ENCODE measurements around the gene COA8.

DNA sequence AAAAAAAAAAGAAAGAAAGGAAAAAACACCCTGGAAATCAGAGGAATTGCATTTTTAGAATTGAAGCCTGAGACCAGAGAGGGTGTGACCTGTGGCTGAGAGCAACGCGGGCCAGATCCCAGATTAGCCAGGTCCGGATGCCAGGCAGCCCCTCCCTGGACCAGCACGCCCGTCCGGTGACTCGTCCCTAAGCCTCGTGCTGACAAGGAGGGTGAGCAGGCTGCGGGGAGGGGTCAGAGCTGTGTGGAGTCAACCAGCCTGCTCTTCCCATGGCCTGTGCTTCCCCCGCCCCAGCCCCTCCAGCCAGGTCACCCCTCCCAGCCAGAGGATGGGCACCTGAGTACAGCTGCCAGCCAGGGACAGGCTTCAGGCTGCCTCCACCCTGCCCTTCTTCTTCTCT, 62.1 kb downstream of the COA8 start:
- TF ChIP-seq, protein P1, sequence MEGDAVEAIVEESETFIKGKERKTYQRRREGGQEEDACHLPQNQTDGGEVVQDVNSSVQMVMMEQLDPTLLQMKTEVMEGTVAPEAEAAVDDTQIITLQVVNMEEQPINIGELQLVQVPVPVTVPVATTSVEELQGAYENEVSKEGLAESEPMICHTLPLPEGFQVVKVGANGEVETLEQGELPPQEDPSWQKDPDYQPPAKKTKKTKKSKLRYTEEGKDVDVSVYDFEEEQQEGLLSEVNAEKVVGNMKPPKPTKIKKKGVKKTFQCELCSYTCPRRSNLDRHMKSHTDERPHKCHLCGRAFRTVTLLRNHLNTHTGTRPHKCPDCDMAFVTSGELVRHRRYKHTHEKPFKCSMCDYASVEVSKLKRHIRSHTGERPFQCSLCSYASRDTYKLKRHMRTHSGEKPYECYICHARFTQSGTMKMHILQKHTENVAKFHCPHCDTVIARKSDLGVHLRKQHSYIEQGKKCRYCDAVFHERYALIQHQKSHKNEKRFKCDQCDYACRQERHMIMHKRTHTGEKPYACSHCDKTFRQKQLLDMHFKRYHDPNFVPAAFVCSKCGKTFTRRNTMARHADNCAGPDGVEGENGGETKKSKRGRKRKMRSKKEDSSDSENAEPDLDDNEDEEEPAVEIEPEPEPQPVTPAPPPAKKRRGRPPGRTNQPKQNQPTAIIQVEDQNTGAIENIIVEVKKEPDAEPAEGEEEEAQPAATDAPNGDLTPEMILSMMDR (IDR thresholded peaks at IDR 0.05; ENCODE audit: insufficient read depth, low read length) = no peak
- TF ChIP-seq POLR2AphosphoS5 (IDR thresholded peaks at IDR 0.05; ENCODE audit: low read depth) (no peak), GABPA (IDR thresholded peaks at IDR 0.05; ENCODE audit: low read depth) (no peak), SPI1 (IDR thresholded peaks at IDR 0.05; ENCODE audit: borderline replicate concordance, low read depth) (no peak)
- TF ChIP-seq, protein P2, sequence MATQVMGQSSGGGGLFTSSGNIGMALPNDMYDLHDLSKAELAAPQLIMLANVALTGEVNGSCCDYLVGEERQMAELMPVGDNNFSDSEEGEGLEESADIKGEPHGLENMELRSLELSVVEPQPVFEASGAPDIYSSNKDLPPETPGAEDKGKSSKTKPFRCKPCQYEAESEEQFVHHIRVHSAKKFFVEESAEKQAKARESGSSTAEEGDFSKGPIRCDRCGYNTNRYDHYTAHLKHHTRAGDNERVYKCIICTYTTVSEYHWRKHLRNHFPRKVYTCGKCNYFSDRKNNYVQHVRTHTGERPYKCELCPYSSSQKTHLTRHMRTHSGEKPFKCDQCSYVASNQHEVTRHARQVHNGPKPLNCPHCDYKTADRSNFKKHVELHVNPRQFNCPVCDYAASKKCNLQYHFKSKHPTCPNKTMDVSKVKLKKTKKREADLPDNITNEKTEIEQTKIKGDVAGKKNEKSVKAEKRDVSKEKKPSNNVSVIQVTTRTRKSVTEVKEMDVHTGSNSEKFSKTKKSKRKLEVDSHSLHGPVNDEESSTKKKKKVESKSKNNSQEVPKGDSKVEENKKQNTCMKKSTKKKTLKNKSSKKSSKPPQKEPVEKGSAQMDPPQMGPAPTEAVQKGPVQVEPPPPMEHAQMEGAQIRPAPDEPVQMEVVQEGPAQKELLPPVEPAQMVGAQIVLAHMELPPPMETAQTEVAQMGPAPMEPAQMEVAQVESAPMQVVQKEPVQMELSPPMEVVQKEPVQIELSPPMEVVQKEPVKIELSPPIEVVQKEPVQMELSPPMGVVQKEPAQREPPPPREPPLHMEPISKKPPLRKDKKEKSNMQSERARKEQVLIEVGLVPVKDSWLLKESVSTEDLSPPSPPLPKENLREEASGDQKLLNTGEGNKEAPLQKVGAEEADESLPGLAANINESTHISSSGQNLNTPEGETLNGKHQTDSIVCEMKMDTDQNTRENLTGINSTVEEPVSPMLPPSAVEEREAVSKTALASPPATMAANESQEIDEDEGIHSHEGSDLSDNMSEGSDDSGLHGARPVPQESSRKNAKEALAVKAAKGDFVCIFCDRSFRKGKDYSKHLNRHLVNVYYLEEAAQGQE (IDR thresholded peaks at IDR 0.05; ENCODE audit: insufficient replicate concordance, low read depth) = no peak
